HepG2 (cell line): ENCODE results near the gene RAC3. TPM values are rescaled to one million over a fixed set of nuclear protein-coding genes. Genes with fewer than 3 reads are reported as not detected.

ENCODE experiments used
- ATAC-seq: fragments of 200-7000 bp; cut with Tn5 transposase; 3 replicates; pipeline ENCODE4 v1.9.1; 2020; ENCODE audit warnings: mild to moderate bottlenecking, moderate library complexity
- BruUV-seq: library from RNA; stranded (reverse); fragments of 400-500 nt; replicated peaks from 2 replicates; lab custom pipeline; 2021; lab: Mats Ljungman, UMichigan
- CTCF ChIA-PET: fragments of 300-600 bp; formaldehyde crosslinking; extraction: SDS; loops from one replicate; lab custom pipeline; 2021; ENCODE audit warnings: low total read pairs, inconsistent platforms, low intra/inter-chr PET ratio; lab: Yijun Ruan, JAX
- POLR2A ChIA-PET: fragments of 350-600 bp; sonication (Branson Sonifier 250); formaldehyde crosslinking; loops from one replicate; lab custom pipeline; 2020; ENCODE audit warnings: antibody characterized with exemption, inconsistent platforms; lab: Yijun Ruan, JAX
- DNase-seq: peaks from one replicate; pipeline ENCODE4 v3.0.0-alpha.2; 2015; ENCODE audit warnings: low spot score
- FAIRE-seq: peaks from 3 replicates; lab custom pipeline; 2011; peaks lifted over from hg19 to GRCh38; lab: Jason Lieb, UNC
- H2AFZ ChIP-seq: one replicate; pipeline ENCODE4 v1.6.1; 2011; ENCODE audit warnings: low read length, inconsistent platforms
- H3K27ac ChIP-seq: fragments of 300-600 bp; 3 replicates; pipeline ENCODE4 v1.8.0; 2011; ENCODE audit warnings: mixed run types, mild to moderate bottlenecking, mixed read lengths, low read length, inconsistent platforms; ENCODE audit not compliant: insufficient read depth; ENCODE audit errors: extremely low read length
- H3K27me3 ChIP-seq, 2 experiments: fragments of 200-600 bp in 1 of 2; 2 replicates in 1 of 2; 3 replicates in 1 of 2; pipeline versions ENCODE4 v1.6.0 to v1.8.0; 2011; ENCODE audit warnings: low read length in 2 of 2, mild to moderate bottlenecking in 2 of 2, moderate library complexity in 2 of 2, inconsistent platforms in 1 of 2; ENCODE audit not compliant: insufficient read depth in 2 of 2, control insufficient read depth in 1 of 2
- H3K36me3 ChIP-seq, 2 experiments: fragments of 200-600 bp in 1 of 2; replicated peaks in 1 of 2; 2 replicates in 1 of 2; 3 replicates in 1 of 2; pipeline versions ENCODE4 v1.5.1 to v1.8.0; 2011; ENCODE audit warnings: low read length in 2 of 2, inconsistent platforms in 1 of 2; ENCODE audit not compliant: insufficient read depth in 2 of 2, control insufficient read depth in 1 of 2
- H3K4me1 ChIP-seq: 2 replicates; pipeline ENCODE4 v1.5.1; 2012; ENCODE audit warnings: low read length, inconsistent platforms; ENCODE audit not compliant: insufficient read depth
- H3K4me2 ChIP-seq: 2 replicates; pipeline ENCODE4 v1.6.0; 2011; ENCODE audit warnings: low read depth, low read length, inconsistent platforms
- H3K4me3 ChIP-seq, 3 experiments: fragments of 200-600 bp in 1 of 3; sonication (generic), shearing (Covaris generic) in 1 of 3; replicated peaks in 1 of 3; 2 replicates each; pipeline ENCODE4 v1.5.1; 2011 to 2016; ENCODE audit warnings: low read length in 3 of 3, inconsistent platforms in 2 of 3, low read depth in 2 of 3, mild to moderate bottlenecking in 2 of 3, control low read depth in 1 of 3, mixed read lengths in 1 of 3; ENCODE audit not compliant: insufficient read depth in 1 of 3
- H3K79me2 ChIP-seq: one replicate; pipeline ENCODE4 v1.6.1; 2011; ENCODE audit warnings: low read length, inconsistent platforms; ENCODE audit not compliant: insufficient read depth
- H3K9ac ChIP-seq: 2 replicates; pipeline ENCODE4 v1.6.0; 2011; ENCODE audit warnings: mild to moderate bottlenecking, low read depth, low read length, inconsistent platforms; ENCODE audit not compliant: insufficient read depth
- H3K9me3 ChIP-seq: 2 replicates; pipeline ENCODE4 v1.5.1; 2012; ENCODE audit warnings: mild to moderate bottlenecking, low read length
- H4K20me1 ChIP-seq: 2 replicates; pipeline ENCODE4 v1.6.0; 2011; ENCODE audit warnings: inconsistent platforms, mild to moderate bottlenecking, low read length, moderate library complexity; ENCODE audit not compliant: insufficient read depth
- AKAP8 ChIP-seq: sonication (generic); formaldehyde crosslinking; IDR thresholded peaks from 2 replicates; pipeline ENCODE4 v1.5.1; 2020; ENCODE audit warnings: mild to moderate bottlenecking, missing genetic modification reagents
- CBX2 ChIP-seq, 2 experiments: fragments of 200-600 bp in 1 of 2; sonication (generic); formaldehyde crosslinking in 1 of 2; IDR thresholded peaks; 2 replicates each; pipeline versions ENCODE4 v1.7.0 to v1.8.1; 2018 to 2022; ENCODE audit warnings: low read depth in 2 of 2, low read length in 1 of 2, mild to moderate bottlenecking in 1 of 2, missing genetic modification reagents in 1 of 2
- ETV5 ChIP-seq: IDR thresholded peaks from 2 replicates; pipeline ENCODE4 v1.6.1; 2018; ENCODE audit warnings: missing biosample characterization, missing genetic modification reagents, inconsistent platforms, borderline replicate concordance
- FOXK2 ChIP-seq: fragments of 450-650 bp; IDR thresholded peaks from 2 replicates; pipeline ENCODE4 v1.6.1; 2016
- KAT7 ChIP-seq: IDR thresholded peaks from 2 replicates; pipeline ENCODE4 v1.6.1; 2018; ENCODE audit warnings: borderline replicate concordance, missing compliant biosample characterization
- KDM2A ChIP-seq: sonication (generic); formaldehyde crosslinking; IDR thresholded peaks from 2 replicates; pipeline ENCODE4 v1.4.0; 2020; ENCODE audit warnings: low read depth, missing genetic modification reagents, borderline replicate concordance
- NCOA2 ChIP-seq: sonication (generic); formaldehyde crosslinking; IDR thresholded peaks from 2 replicates; pipeline ENCODE4 v1.8.0; 2022; ENCODE audit warnings: inconsistent platforms
- POLR2A ChIP-seq, 2 experiments: IDR thresholded peaks; 2 replicates each; pipeline ENCODE4 v1.6.1; 2011; ENCODE audit warnings: low read depth in 2 of 2, low read length in 2 of 2, mild to moderate bottlenecking in 1 of 2, moderate library complexity in 1 of 2; ENCODE audit not compliant: insufficient read depth in 1 of 2
- SOX13 ChIP-seq, 3 experiments: fragments of 450-650 bp in 1 of 3; sonication (generic) in 1 of 3; formaldehyde crosslinking in 1 of 3; IDR thresholded peaks in 2 of 3; conservative IDR thresholded peaks in 1 of 3; 2 replicates each; pipeline versions ENCODE4 v1.5.0 to v1.6.1; 2016 to 2020; ENCODE audit warnings: antibody characterized with exemption in 1 of 3, mild to moderate bottlenecking in 1 of 3, missing compliant biosample characterization in 1 of 3, missing genetic modification reagents in 1 of 3, moderate library complexity in 1 of 3
- ZNF451 ChIP-seq: sonication (generic); formaldehyde crosslinking; IDR thresholded peaks from 2 replicates; pipeline ENCODE4 v1.5.0; 2020; ENCODE audit warnings: mild to moderate bottlenecking, missing genetic modification reagents
- ZNF678 ChIP-seq: sonication (generic); formaldehyde crosslinking; IDR thresholded peaks from 2 replicates; pipeline ENCODE4 v1.4.0; 2020; ENCODE audit warnings: mild to moderate bottlenecking, missing genetic modification reagents
- WGBS: methylation state at CpG from one replicate; pipeline ENCODE4 v1.1.6; 2017; ENCODE audit warnings: low lambda C conversion rate; 5-methylcytosine and 5-hydroxymethylcytosine counted together
- in situ Hi-C: cut with HindIII; loops from 2 replicates; pipeline ENCODE4 v1.10.0; 2017; ENCODE audit warnings: low pct_unique_long_range_greater_than_20kb; ENCODE audit not compliant: extremely low pct_ligation_motif_present
- intact Hi-C: fragments of 100-400 bp; cut with micrococcal nuclease; formaldehyde crosslinking; loops from one replicate; pipeline ENCODE4 v1.10.0; 2022; ENCODE audit not compliant: unreplicated experiment
- polyA plus RNA-seq, 8 experiments: library from polyadenylated mRNA; depleted of rRNA in 3 of 8; stranded (reverse) in 7 of 8; unstranded in 1 of 8; fragments of >200 nt; fragmentation: Illumina TruSeq in 4 of 8; extraction: Trizol in 4 of 8; gene quantifications; 2 replicates each; pipeline versions ENCODE4 v1.2.1 to v1.2.3, GENCODE V29; 2011 to 2016; ENCODE audit warnings: low read depth in 4 of 8, missing spikeins in 1 of 8, mixed read lengths in 1 of 8; ENCODE audit not compliant: insufficient read depth in 1 of 8
- total RNA-seq, 5 experiments: library from RNA; depleted of rRNA; stranded (reverse); fragments of >200 nt; fragmentation: Illumina TruSeq; extraction: Trizol; gene quantifications; 2 replicates each; pipeline ENCODE4 v1.2.3, GENCODE V29; 2016; ENCODE audit warnings: low read depth in 1 of 5
- TF ChIP-seq, protein P1 (sequence below), 2 experiments: sonication (generic) in 1 of 2; formaldehyde crosslinking in 1 of 2; IDR thresholded peaks; 2 replicates each; pipeline versions ENCODE4 v1.5.1 to v1.6.1; 2011 to 2020; ENCODE audit warnings: borderline replicate concordance in 1 of 2, low read depth in 1 of 2, low read length in 1 of 2, mild to moderate bottlenecking in 1 of 2, missing genetic modification reagents in 1 of 2, moderate library complexity in 1 of 2
- TF ChIP-seq, protein P2 (sequence below): sonication (generic); formaldehyde crosslinking; IDR thresholded peaks from 2 replicates; pipeline ENCODE4 v1.8.0; 2022; ENCODE audit warnings: low read depth, missing genetic modification reagents
- TF ChIP-seq, protein P3 (sequence below): sonication (generic); formaldehyde crosslinking; IDR thresholded peaks from 2 replicates; pipeline ENCODE4 v1.4.0; 2020; ENCODE audit warnings: missing genetic modification reagents
- TF ChIP-seq, protein P4 (sequence below): sonication (generic); formaldehyde crosslinking; IDR thresholded peaks from 2 replicates; pipeline ENCODE4 v1.5.1; 2020; ENCODE audit warnings: mild to moderate bottlenecking, moderate library complexity, missing genetic modification reagents

RAC3 gene
- total and polyA plus RNA-seq, 2 of the 13 experiments (the other 11 are each of a cell fraction or from before 2014, with no cell fraction given): 10.5 to 21.3 TPM

DNA sequence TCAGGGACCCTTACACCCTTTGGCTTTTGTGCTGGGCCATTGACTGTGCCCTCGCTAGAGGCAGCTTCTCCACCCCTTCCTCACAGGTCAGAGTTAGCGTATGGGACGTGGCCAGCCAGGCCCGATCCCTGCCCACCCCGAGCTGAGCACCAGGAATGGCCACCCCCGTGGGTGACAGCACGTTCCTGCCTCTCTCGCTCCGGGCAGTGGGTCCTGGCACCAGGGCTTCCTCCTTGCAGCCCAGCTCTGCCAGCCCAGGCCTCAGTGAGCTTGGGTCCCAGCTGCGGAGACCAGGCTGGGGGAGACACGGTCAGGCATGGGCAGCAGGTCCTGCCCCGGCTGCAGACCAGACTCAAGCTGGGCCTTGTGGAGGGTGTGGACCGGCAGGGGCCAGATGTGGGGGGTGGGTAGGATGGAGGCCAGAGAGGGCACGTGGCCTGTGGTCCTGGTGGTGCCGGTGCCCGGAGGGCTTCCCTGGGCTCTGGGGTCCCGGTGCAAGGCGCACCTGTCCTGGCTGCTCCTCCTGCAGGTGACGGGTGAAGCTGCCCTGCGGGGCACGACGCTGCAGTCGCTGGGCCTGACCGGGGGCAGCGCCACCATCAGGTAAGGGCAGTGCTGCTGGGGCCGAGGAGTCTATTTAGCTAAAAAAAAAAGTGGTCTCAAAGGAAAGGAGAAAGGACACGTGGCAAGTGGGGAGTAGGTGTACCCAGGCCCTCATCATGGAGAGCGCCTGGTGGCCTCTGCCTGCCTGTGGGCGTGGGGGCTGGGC, 35.8 kb upstream of the RAC3 start:
- Histone ChIP-seq H3K27ac (peak overlapping the region; percentile 97), H4K20me1 (no peaks in the 10 kb centered on the region), H3K36me3 (0 out of 5 replicates have a peak, but pooled peaks cover 0 to 3% of the 10 kb centered on the region in 2 experiments), H3K27me3 (no peaks in the 10 kb centered on the region), H3K4me3 (peak overlapping the region; percentile 53 to 80 (median 55)), H3K4me1 (peaks cover 99% of the 10 kb centered on the region), H3K79me2 (peaks cover 57% of the 10 kb centered on the region), H3K4me2 (peak overlapping the region; percentile 99), H2AFZ (no peak overlapping the region), H3K9ac (peak overlapping the region; percentile 96), H3K9me3 (no peaks in the 10 kb centered on the region)
- DNase-seq: peak; percentile 81
- in situ Hi-C loops: loop anchor here (5.0 kb wide), 1 partner anchor 38 kb away; no protein-coding TSS in a partner anchor
- WGBS: 13% methylated on average over 20 of the region's 29 CpGs
- no TSS peak for BruUV-seq
- POLR2A ChIA-PET: interaction anchor here (0.6 to 16.1 kb wide), 30 partner anchors 8 to 268 kb away, joined by 3 to 470 read pairs (median 5); partner anchors contain the start of genes ASPSCR1, CENPX, DCXR and LRRC45
- no peak for FAIRE-seq
- peak; percentile 2 for ATAC-seq
- CTCF ChIA-PET: interaction anchor here (1.0 to 5.6 kb wide), 3 partner anchors 24 to 36 kb away, joined by 4 to 73 read pairs (median 6); partner anchors contain the start of gene NOTUM
- intact Hi-C loops: loop anchor here (2.0 kb wide), 1 partner anchor 35 kb away; the partner anchor contains the start of gene NOTUM
- TF ChIP-seq FOXK2: no peak
- TF ChIP-seq, protein P1, sequence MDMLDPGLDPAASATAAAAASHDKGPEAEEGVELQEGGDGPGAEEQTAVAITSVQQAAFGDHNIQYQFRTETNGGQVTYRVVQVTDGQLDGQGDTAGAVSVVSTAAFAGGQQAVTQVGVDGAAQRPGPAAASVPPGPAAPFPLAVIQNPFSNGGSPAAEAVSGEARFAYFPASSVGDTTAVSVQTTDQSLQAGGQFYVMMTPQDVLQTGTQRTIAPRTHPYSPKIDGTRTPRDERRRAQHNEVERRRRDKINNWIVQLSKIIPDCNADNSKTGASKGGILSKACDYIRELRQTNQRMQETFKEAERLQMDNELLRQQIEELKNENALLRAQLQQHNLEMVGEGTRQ (IDR thresholded peaks at IDR 0.05; ENCODE audit: low read depth, low read length): peak; percentile 28; the same call in 1 of the 2 replicates
- TF ChIP-seq, protein P1 (CRISPR knock-in tag; IDR thresholded peaks at IDR 0.05; ENCODE audit: borderline replicate concordance): peak; percentile 70
- peak; percentile 11 for TF ChIP-seq AKAP8 (CRISPR knock-in tag)
- TF ChIP-seq ZNF451 (CRISPR knock-in tag): peak; percentile 87; the same call in 1 of the 2 replicates
- no peak for TF ChIP-seq CBX2 (IDR thresholded peaks at IDR 0.05; ENCODE audit: low read depth, low read length)
- TF ChIP-seq CBX2 (CRISPR knock-in tag; IDR thresholded peaks at IDR 0.05; ENCODE audit: low read depth): no peak
- TF ChIP-seq, protein P2, sequence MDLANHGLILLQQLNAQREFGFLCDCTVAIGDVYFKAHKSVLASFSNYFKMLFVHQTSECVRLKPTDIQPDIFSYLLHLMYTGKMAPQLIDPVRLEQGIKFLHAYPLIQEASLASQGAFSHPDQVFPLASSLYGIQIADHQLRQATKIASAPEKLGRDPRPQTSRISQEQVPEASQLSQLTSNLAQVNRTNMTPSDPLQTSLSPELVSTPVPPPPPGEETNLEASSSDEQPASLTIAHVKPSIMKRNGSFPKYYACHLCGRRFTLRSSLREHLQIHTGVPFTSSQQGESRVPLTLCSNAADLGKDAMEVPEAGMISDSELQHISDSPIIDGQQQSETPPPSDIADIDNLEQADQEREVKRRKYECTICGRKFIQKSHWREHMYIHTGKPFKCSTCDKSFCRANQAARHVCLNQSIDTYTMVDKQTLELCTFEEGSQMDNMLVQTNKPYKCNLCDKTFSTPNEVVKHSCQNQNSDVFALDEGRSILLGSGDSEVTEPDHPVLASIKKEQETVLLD (CRISPR knock-in tag): 0 out of 2 replicates have a peak, but pooled peaks have one; percentile 42
- TF ChIP-seq, protein P3, sequence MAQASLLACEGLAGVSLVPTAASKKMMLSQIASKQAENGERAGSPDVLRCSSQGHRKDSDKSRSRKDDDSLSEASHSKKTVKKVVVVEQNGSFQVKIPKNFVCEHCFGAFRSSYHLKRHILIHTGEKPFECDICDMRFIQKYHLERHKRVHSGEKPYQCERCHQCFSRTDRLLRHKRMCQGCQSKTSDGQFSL (CRISPR knock-in tag): 0 out of 2 replicates have a peak, but pooled peaks have one; percentile 18
- TF ChIP-seq NCOA2: 0 out of 2 replicates have a peak, but pooled peaks have one; percentile 16
- no peak; a peak in 1 of 4 replicates for TF ChIP-seq POLR2A (IDR thresholded peaks at IDR 0.05; ENCODE audit: insufficient read depth in 1 of 2, low read depth in 2 of 2, low read length in 2 of 2)
- TF ChIP-seq KAT7: peak; percentile 84
- TF ChIP-seq KDM2A (CRISPR knock-in tag): peak; percentile 54; the same call in 1 of the 2 replicates
- TF ChIP-seq ETV5 (CRISPR knock-in tag): peak; percentile 14
- no peak for TF ChIP-seq SOX13 (IDR thresholded peaks at IDR 0.05)
- TF ChIP-seq SOX13 (CRISPR knock-in tag; conservative IDR thresholded peaks at IDR 0.05 in 1 of 2, IDR thresholded peaks at IDR 0.05 in 1 of 2): no peak; a peak in 1 of 4 replicates
- TF ChIP-seq ZNF678 (CRISPR knock-in tag): no peak
- TF ChIP-seq, protein P4, sequence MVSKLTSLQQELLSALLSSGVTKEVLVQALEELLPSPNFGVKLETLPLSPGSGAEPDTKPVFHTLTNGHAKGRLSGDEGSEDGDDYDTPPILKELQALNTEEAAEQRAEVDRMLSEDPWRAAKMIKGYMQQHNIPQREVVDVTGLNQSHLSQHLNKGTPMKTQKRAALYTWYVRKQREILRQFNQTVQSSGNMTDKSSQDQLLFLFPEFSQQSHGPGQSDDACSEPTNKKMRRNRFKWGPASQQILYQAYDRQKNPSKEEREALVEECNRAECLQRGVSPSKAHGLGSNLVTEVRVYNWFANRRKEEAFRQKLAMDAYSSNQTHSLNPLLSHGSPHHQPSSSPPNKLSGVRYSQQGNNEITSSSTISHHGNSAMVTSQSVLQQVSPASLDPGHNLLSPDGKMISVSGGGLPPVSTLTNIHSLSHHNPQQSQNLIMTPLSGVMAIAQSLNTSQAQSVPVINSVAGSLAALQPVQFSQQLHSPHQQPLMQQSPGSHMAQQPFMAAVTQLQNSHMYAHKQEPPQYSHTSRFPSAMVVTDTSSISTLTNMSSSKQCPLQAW (CRISPR knock-in tag): 0 out of 2 replicates have a peak, but pooled peaks have one; percentile 7
